NT2/D1 (cell line): ENCODE measurements around the gene TDRD3.

ENCODE experiments used
- SUZ12 ChIP-seq: IDR thresholded peaks from 2 replicates; pipeline ENCODE4 v1.6.1; 2011; ENCODE audit not compliant: insufficient read length, insufficient read depth; ENCODE audit errors: extremely low read depth
- YY1 ChIP-seq: IDR thresholded peaks from 2 replicates; pipeline ENCODE4 v1.6.1; 2011; ENCODE audit not compliant: insufficient read length, insufficient read depth

GRCh38 chr13:60583911-60584753 lies 187.1 kb downstream of the TDRD3 start:
- TF ChIP-seq SUZ12 (no peak), YY1 (no peak)
